Measurements from ENCODE around the gene LNX1.

The LNX1 gene

GRCh38 chr4:53499791-53500190 is 91.5 kb downstream of the LNX1 start:
- in situ Hi-C loops (cut with HindIII; ENCODE audit: low sequenced_read_pairs): loop anchor here (25.0 kb wide), 1 partner anchor 413 kb away; no protein-coding TSS in a partner anchor
- no peak overlapping the region for H3K4me3 ChIP-seq (ENCODE audit: low read depth, low read length)
- DNase-seq (ENCODE audit: low read depth, low spot score): no peak
- TF ChIP-seq CTCF (IDR thresholded peaks at IDR 0.05; ENCODE audit: low read depth, low read length): no peak

GRCh38 chr4:53498706-53499105 is 92.6 kb downstream of the LNX1 start:
- in situ Hi-C loops (cut with HindIII; ENCODE audit: low sequenced_read_pairs): loop anchor here (25.0 kb wide), 1 partner anchor 414 kb away; no protein-coding TSS in a partner anchor
- TF ChIP-seq CTCF (IDR thresholded peaks at IDR 0.05; ENCODE audit: low read depth, low read length): no peak
- no peak for DNase-seq (ENCODE audit: low read depth, low spot score)
- no peak overlapping the region for H3K4me3 ChIP-seq (ENCODE audit: low read depth, low read length)

- no peak for TF ChIP-seq CTCF (IDR thresholded peaks at IDR 0.05; ENCODE audit: low read depth, low read length)
- H3K4me3 ChIP-seq (ENCODE audit: low read depth, low read length): no peak overlapping the region
- peak; percentile 44 for DNase-seq (ENCODE audit: low read depth, low spot score)
- in situ Hi-C loops (cut with HindIII; ENCODE audit: low sequenced_read_pairs): loop anchor here (25.0 kb wide), 1 partner anchor 415 kb away; no protein-coding TSS in a partner anchor
Measured at GRCh38 chr4:53497487-53498244, 93.6 kb downstream of the LNX1 start.

GRCh38 chr4:53494851-53495250 is 96.4 kb downstream of the LNX1 start:
- H3K4me3 ChIP-seq (ENCODE audit: low read depth, low read length): no peak overlapping the region
- TF ChIP-seq CTCF (IDR thresholded peaks at IDR 0.05; ENCODE audit: low read depth, low read length): no peak
- in situ Hi-C loops (cut with HindIII; ENCODE audit: low sequenced_read_pairs): loop anchor here (25.0 kb wide), 1 partner anchor 417 kb away; no protein-coding TSS in a partner anchor
- no peak for DNase-seq (ENCODE audit: low read depth, low spot score)

GRCh38 chr4:53490965-53491622 is 100.2 kb downstream of the LNX1 start:
- in situ Hi-C loops (cut with HindIII; ENCODE audit: low sequenced_read_pairs): loop anchor here (25.0 kb wide), 1 partner anchor 421 kb away; no protein-coding TSS in a partner anchor
- H3K4me3 ChIP-seq (ENCODE audit: low read depth, low read length): no peak overlapping the region
- peak; percentile 74 for TF ChIP-seq CTCF (IDR thresholded peaks at IDR 0.05; ENCODE audit: low read depth, low read length)
- peak; percentile 83 for DNase-seq (ENCODE audit: low read depth, low spot score)

GRCh38 chr4:53490161-53490956 is 100.9 kb downstream of the LNX1 start:
- no peak for TF ChIP-seq CTCF (IDR thresholded peaks at IDR 0.05; ENCODE audit: low read depth, low read length)
- peak; percentile 15 for DNase-seq (ENCODE audit: low read depth, low spot score)
- in situ Hi-C loops (cut with HindIII; ENCODE audit: low sequenced_read_pairs): loop anchor here (25.0 kb wide), 1 partner anchor 422 kb away; no protein-coding TSS in a partner anchor

More at GRCh38 chr4:53490161-53490956, 100.9 kb downstream of the LNX1 start:
- no peak overlapping the region for H3K4me3 ChIP-seq (ENCODE audit: low read depth, low read length)
